ENCODE data around the gene SLC30A3. TPM values are rescaled to one million over a fixed set of nuclear protein-coding genes. Genes with fewer than 3 reads are reported as not detected.

SLC30A3 gene
- polyA plus RNA-seq, 1 donor, result 0.57 TPM

- H3K4me1 ChIP-seq (ENCODE audit: control insufficient read depth, insufficient read depth, low read length), result no peaks in the 10 kb centered on the region
- peaks cover 83% of the 10 kb centered on the region for H3K36me3 ChIP-seq (ENCODE audit: control insufficient read depth, insufficient read depth, low read length)
- H3K27me3 ChIP-seq (ENCODE audit: control insufficient read depth, insufficient read depth, low read length), result no peaks in the 10 kb centered on the region
- no peak overlapping the region for H3K27ac ChIP-seq (ENCODE audit: low read length)
- DNase-seq, result no peak
- H3K4me3 ChIP-seq (ENCODE audit: low read length), result no peak overlapping the region
- H3K9me3 ChIP-seq (ENCODE audit: control insufficient read depth, low read depth, low read length), result no peaks in the 10 kb centered on the region
- no CpG with 5 or more reads among the region's 14 CpGs for WGBS (ENCODE audit: insufficient coverage, low lambda C conversion rate)
Measured at GRCh38 chr2:27233341-27233740, 29.5 kb downstream of the SLC30A3 start.

DNA sequence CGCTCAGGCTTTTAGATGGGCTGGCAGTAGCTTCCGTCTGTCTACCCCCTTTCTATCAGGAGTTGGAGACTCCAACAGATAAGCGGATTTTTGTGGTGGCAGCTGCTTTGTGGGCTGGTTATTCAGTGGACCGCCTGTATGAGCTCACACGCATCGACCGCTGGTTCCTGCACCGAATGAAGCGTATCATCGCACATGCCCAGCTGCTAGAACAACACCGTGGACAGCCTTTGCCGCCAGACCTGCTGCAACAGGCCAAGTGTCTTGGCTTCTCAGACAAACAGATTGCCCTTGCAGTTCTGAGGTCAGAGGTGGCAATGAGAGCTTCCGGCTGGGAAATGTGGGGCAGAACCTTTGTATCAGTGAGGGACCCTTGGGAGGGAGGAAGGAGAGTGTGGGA is 30.9 kb downstream of the SLC30A3 start:
- no peak for DNase-seq
- no CpG with 5 or more reads among the region's 13 CpGs for WGBS (ENCODE audit: insufficient coverage, low lambda C conversion rate)
- Histone ChIP-seq H3K27me3 (ENCODE audit: control insufficient read depth, insufficient read depth, low read length) (no peaks in the 10 kb centered on the region), H3K9me3 (ENCODE audit: control insufficient read depth, low read depth, low read length) (no peaks in the 10 kb centered on the region), H3K36me3 (ENCODE audit: control insufficient read depth, insufficient read depth, low read length) (peaks cover 74% of the 10 kb centered on the region), H3K4me1 (ENCODE audit: control insufficient read depth, insufficient read depth, low read length) (no peaks in the 10 kb centered on the region), H3K27ac (ENCODE audit: low read length) (no peak overlapping the region), H3K4me3 (ENCODE audit: low read length) (no peak overlapping the region)

DNA sequence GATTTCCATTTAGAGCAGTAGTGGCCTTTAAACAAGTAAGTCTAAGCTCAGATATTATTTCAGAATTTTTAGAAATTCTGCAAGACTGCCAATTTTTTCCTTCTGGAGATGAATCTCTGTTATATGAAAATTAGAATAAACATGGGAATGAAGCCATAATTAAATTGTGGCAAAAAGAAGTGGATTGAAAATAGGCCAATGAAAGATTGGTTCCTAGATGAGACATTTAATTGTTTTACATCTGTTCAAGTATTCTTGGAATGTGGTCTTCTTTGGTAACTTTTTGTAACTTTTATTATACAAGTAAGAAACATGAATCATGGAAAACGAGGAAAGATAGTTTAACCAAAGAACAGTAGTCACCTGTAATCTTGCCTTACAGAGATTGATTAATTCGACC is 35.3 kb downstream of the SLC30A3 start:
- DNase-seq, result no peak
- Histone ChIP-seq H3K4me1 (ENCODE audit: control insufficient read depth, insufficient read depth, low read length) (no peaks in the 10 kb centered on the region), H3K27ac (ENCODE audit: low read length) (no peak overlapping the region), H3K27me3 (ENCODE audit: control insufficient read depth, insufficient read depth, low read length) (no peaks in the 10 kb centered on the region), H3K4me3 (ENCODE audit: low read length) (no peak overlapping the region), H3K36me3 (ENCODE audit: control insufficient read depth, insufficient read depth, low read length) (peaks cover 72% of the 10 kb centered on the region), H3K9me3 (ENCODE audit: control insufficient read depth, low read depth, low read length) (no peaks in the 10 kb centered on the region)
- no CpG with 5 or more reads among the region's 2 CpGs for WGBS (ENCODE audit: insufficient coverage, low lambda C conversion rate)

DNA sequence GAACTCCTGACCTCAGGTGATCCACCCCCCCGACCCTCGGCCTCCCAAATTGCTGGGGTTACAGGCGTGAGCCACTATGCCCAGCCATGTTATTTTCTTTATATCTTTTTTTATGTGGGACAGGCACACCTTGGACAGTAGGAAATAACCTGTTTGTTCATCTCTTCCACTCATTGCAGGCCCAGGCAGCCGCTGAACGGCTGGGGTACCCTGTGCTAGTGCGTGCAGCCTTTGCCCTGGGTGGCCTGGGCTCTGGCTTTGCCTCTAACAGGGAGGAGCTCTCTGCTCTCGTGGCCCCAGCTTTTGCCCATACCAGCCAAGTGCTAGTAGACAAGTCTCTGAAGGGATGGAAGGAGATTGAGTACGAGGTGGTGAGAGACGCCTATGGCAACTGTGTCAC is 37.3 kb downstream of the SLC30A3 start:
- no CpG with 5 or more reads among the region's 9 CpGs for WGBS (ENCODE audit: insufficient coverage, low lambda C conversion rate)
- no peak overlapping the region for H3K27ac ChIP-seq (ENCODE audit: low read length)
- DNase-seq, result no peak
- peaks cover 70% of the 10 kb centered on the region for H3K36me3 ChIP-seq (ENCODE audit: control insufficient read depth, insufficient read depth, low read length)
- H3K27me3 ChIP-seq (ENCODE audit: control insufficient read depth, insufficient read depth, low read length), result no peaks in the 10 kb centered on the region
- no peaks in the 10 kb centered on the region for H3K4me1 ChIP-seq (ENCODE audit: control insufficient read depth, insufficient read depth, low read length)
- H3K9me3 ChIP-seq (ENCODE audit: control insufficient read depth, low read depth, low read length), result no peaks in the 10 kb centered on the region
- no peak overlapping the region for H3K4me3 ChIP-seq (ENCODE audit: low read length)

- no peak overlapping the region for H3K27ac ChIP-seq (ENCODE audit: low read length)
- WGBS (ENCODE audit: insufficient coverage, low lambda C conversion rate), result no CpG with 5 or more reads among the region's 6 CpGs
Measured at GRCh38 chr2:27223416-27223815, 39.4 kb downstream of the SLC30A3 start.

DNA sequence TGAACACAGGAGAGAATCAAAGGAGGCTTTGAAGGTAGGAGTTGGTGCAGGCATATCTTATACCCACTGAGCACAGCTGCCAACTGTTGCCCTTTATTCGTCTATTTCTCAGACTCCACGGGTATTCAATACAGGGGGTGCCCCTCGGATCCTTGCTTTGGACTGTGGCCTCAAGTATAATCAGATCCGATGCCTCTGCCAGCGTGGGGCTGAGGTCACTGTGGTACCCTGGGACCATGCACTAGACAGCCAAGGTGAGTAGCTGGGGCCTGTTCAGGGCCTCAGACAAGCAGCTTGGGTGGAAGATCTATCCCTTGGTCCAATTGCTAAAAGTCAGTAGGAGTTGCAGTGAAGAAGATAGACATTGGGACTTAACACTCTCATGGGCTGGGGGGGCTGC is 40.4 kb downstream of the SLC30A3 start:
- Histone ChIP-seq H3K4me3 (ENCODE audit: low read length) (no peak overlapping the region), H3K4me1 (ENCODE audit: control insufficient read depth, insufficient read depth, low read length) (peaks cover 17% of the 10 kb centered on the region), H3K36me3 (ENCODE audit: control insufficient read depth, insufficient read depth, low read length) (peaks cover 70% of the 10 kb centered on the region), H3K27me3 (ENCODE audit: control insufficient read depth, insufficient read depth, low read length) (no peaks in the 10 kb centered on the region), H3K9me3 (ENCODE audit: control insufficient read depth, low read depth, low read length) (no peaks in the 10 kb centered on the region), H3K27ac (ENCODE audit: low read length) (no peak overlapping the region)
- DNase-seq, result no peak
- WGBS (ENCODE audit: insufficient coverage, low lambda C conversion rate), result no CpG with 5 or more reads among the region's 5 CpGs

More at GRCh38 chr2:27223416-27223815, 39.4 kb downstream of the SLC30A3 start:
- Histone ChIP-seq H3K36me3 (ENCODE audit: control insufficient read depth, insufficient read depth, low read length) (peaks cover 69% of the 10 kb centered on the region), H3K27me3 (ENCODE audit: control insufficient read depth, insufficient read depth, low read length) (no peaks in the 10 kb centered on the region), H3K9me3 (ENCODE audit: control insufficient read depth, low read depth, low read length) (no peaks in the 10 kb centered on the region), H3K4me1 (ENCODE audit: control insufficient read depth, insufficient read depth, low read length) (peaks cover 8% of the 10 kb centered on the region), H3K4me3 (ENCODE audit: low read length) (no peak overlapping the region)
- no peak for DNase-seq

DNA sequence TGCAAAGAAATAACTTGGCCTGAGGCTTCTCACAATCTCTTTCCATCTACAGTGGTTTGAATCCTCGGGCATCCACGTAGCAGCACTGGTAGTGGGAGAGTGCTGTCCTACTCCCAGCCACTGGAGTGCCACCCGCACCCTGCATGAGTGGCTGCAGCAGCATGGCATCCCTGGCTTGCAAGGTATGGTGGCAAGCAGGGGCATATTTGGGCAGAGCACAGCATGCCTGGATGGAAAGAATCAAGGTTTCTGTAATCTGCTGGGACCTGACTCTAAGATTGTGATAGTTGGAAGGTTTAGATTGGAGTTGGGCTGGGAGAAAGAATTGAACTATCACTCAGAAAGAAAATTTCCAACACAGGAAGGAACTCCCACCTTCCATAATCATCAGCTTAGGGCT is 41.7 kb downstream of the SLC30A3 start:
- no CpG with 5 or more reads among the region's 3 CpGs for WGBS (ENCODE audit: insufficient coverage, low lambda C conversion rate)
- Histone ChIP-seq H3K4me3 (ENCODE audit: low read length) (no peak overlapping the region), H3K4me1 (ENCODE audit: control insufficient read depth, insufficient read depth, low read length) (peaks cover 20% of the 10 kb centered on the region), H3K27me3 (ENCODE audit: control insufficient read depth, insufficient read depth, low read length) (no peaks in the 10 kb centered on the region), H3K9me3 (ENCODE audit: control insufficient read depth, low read depth, low read length) (no peaks in the 10 kb centered on the region), H3K27ac (ENCODE audit: low read length) (no peak overlapping the region), H3K36me3 (ENCODE audit: control insufficient read depth, insufficient read depth, low read length) (peaks cover 58% of the 10 kb centered on the region)
- no peak for DNase-seq

DNA sequence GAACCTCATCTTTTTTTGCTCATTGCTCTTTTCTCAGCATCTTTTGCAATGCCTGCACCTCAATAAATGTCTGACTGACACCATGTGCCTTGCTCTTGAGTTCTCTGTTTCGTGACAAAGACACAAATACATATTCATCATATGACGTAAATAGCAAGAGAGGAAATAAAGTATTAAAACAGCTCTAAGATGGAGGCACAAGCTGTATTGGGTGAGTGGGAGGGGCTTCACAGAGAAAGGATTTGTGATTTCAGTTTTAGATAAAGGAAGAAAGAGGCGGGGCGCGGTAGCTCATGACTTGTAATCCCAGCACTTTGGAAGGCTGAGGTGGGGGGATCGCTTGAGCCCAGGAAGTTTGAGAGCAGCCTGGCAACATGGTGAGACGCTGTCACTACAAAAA is 42.8 kb downstream of the SLC30A3 start:
- Histone ChIP-seq H3K27ac (ENCODE audit: low read length) (no peak overlapping the region), H3K4me1 (ENCODE audit: control insufficient read depth, insufficient read depth, low read length) (peaks cover 20% of the 10 kb centered on the region), H3K27me3 (ENCODE audit: control insufficient read depth, insufficient read depth, low read length) (no peaks in the 10 kb centered on the region), H3K36me3 (ENCODE audit: control insufficient read depth, insufficient read depth, low read length) (peaks cover 53% of the 10 kb centered on the region), H3K9me3 (ENCODE audit: control insufficient read depth, low read depth, low read length) (no peaks in the 10 kb centered on the region), H3K4me3 (ENCODE audit: low read length) (no peak overlapping the region)
- 80% methylated on average over 1 of the region's 7 CpGs for WGBS (ENCODE audit: insufficient coverage, low lambda C conversion rate)
- no peak for DNase-seq

DNA sequence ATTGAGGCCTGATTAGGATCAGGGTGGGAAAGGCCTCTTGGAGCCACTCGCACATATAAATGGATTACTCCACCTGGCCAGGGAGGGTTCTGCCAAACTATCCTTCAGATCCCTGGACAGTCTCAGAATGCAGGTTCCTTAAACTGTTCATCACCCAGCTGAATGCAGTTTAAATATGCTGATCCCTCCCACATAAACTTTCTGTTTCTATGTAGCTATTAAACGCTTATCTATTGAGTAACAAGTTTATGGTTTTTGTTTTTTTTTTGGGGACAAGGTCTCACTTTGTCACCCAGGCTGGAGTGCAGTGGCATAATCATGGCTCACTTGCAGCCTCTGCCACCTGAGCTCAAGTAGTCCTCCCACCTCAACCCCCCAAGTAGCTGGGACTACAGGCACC is 43.8 kb downstream of the SLC30A3 start:
- no peaks in the 10 kb centered on the region for H3K27me3 ChIP-seq (ENCODE audit: control insufficient read depth, insufficient read depth, low read length)
- H3K36me3 ChIP-seq (ENCODE audit: control insufficient read depth, insufficient read depth, low read length), result peaks cover 45% of the 10 kb centered on the region
- 22% methylated on average over 1 of the region's 2 CpGs for WGBS (ENCODE audit: insufficient coverage, low lambda C conversion rate)
- no peak overlapping the region for H3K4me3 ChIP-seq (ENCODE audit: low read length)
- peaks cover 20% of the 10 kb centered on the region for H3K4me1 ChIP-seq (ENCODE audit: control insufficient read depth, insufficient read depth, low read length)
- peak overlapping the region; percentile 12 for H3K27ac ChIP-seq (ENCODE audit: low read length)
- peak in 1 of 2 donors; percentile 58 for DNase-seq
- H3K9me3 ChIP-seq (ENCODE audit: control insufficient read depth, low read depth, low read length), result no peaks in the 10 kb centered on the region

DNA sequence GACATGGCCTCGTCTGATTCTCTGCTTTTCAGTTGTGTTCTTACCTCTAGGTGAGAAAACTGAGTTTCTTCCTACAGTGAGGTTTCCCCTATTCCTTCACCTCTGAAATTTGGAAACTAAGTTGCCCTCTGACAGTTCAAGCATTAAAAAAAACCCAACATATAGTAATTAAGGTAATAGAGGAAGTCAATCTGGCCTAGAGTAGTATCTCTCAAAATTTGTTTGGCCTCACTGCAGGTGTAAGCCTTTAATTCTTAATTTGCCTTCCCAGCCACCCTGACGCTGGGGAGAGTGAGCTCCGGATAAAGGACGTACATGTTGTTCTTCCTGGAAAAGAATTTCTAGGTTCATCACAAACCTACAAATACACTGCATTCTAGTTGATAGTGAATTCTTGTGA is 44.2 kb downstream of the SLC30A3 start:
- H3K36me3 ChIP-seq (ENCODE audit: control insufficient read depth, insufficient read depth, low read length), result peaks cover 41% of the 10 kb centered on the region
- H3K27me3 ChIP-seq (ENCODE audit: control insufficient read depth, insufficient read depth, low read length), result no peaks in the 10 kb centered on the region
- no peak overlapping the region for H3K4me3 ChIP-seq (ENCODE audit: low read length)
- WGBS (ENCODE audit: insufficient coverage, low lambda C conversion rate), result no CpG with 5 or more reads among the region's 4 CpGs
- peaks cover 22% of the 10 kb centered on the region for H3K4me1 ChIP-seq (ENCODE audit: control insufficient read depth, insufficient read depth, low read length)
- H3K27ac ChIP-seq (ENCODE audit: low read length), result peak overlapping the region; percentile 12
- H3K9me3 ChIP-seq (ENCODE audit: control insufficient read depth, low read depth, low read length), result no peaks in the 10 kb centered on the region
- no peak for DNase-seq

Measured in large intestine (tissue), 3 donors.